Fibroblast of pulmonary artery (primary cell): ENCODE measurements around the gene GABARAPL1.

ENCODE experiments used
- DNase-seq: peaks from one replicate; pipeline ENCODE4 v3.0.0-alpha.2; 2010; ENCODE audit warnings: low read depth
- H3K4me3 ChIP-seq: replicated peaks from 2 replicates; pipeline ENCODE4 v1.5.1; 2011; ENCODE audit warnings: low read depth, mild to moderate bottlenecking, control low read depth, low read length, moderate library complexity
- TF ChIP-seq, protein P1 (sequence below): IDR thresholded peaks from 2 replicates; pipeline ENCODE4 v1.5.1; 2011; ENCODE audit warnings: mild to moderate bottlenecking, control low read depth, low read length, inconsistent platforms; ENCODE audit errors: missing control alignments

GABARAPL1 gene

DNA sequence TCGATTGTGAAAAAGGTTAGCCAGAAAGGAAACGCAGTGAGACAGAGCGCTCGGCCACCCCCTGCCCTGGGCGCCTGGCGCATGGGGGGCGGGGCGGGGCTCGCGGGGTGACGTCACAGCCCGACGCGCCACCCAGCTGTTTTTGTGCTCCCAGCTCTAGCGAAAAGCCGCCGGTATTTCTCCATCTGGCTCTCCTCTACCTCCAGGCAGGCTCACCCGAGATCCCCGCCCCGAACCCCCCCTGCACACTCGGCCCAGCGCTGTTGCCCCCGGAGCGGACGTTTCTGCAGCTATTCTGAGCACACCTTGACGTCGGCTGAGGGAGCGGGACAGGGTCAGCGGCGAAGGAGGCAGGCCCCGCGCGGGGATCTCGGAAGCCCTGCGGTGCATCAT lies at the start of gene GABARAPL1:
Gene GABARAPL1 (plus strand): TSS at position 139 of the 393 bp plus-strand sequence. CDS start 253 bp downstream, at position 392.
- TF ChIP-seq, protein P1, sequence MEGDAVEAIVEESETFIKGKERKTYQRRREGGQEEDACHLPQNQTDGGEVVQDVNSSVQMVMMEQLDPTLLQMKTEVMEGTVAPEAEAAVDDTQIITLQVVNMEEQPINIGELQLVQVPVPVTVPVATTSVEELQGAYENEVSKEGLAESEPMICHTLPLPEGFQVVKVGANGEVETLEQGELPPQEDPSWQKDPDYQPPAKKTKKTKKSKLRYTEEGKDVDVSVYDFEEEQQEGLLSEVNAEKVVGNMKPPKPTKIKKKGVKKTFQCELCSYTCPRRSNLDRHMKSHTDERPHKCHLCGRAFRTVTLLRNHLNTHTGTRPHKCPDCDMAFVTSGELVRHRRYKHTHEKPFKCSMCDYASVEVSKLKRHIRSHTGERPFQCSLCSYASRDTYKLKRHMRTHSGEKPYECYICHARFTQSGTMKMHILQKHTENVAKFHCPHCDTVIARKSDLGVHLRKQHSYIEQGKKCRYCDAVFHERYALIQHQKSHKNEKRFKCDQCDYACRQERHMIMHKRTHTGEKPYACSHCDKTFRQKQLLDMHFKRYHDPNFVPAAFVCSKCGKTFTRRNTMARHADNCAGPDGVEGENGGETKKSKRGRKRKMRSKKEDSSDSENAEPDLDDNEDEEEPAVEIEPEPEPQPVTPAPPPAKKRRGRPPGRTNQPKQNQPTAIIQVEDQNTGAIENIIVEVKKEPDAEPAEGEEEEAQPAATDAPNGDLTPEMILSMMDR = no peak
- peak; percentile 90 for DNase-seq
- H3K4me3 ChIP-seq = peak within 1 kb of the TSS; percentile 99

DNA sequence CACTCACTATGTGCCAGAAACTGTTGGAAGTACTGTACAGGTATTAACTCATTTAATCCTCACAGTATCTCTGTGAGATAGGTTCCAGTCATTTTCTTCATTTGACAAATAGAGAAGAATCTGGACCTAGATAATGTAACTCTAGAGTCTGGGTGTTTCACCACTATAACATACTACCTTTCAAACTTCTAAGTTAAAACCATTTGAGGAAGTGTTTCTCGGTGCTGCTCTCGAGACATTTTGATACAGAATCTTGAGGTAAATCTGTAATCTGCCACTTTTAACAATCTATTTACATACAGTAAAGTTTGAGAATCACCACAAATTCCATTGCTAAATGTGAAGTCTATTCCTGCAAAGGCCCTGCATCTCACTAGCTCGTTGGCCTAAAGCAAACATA lies 49.6 kb upstream of the GABARAPL1 start:
- DNase-seq = no peak
- no peak overlapping the region for H3K4me3 ChIP-seq
- TF ChIP-seq, protein P1 = no peak

DNA sequence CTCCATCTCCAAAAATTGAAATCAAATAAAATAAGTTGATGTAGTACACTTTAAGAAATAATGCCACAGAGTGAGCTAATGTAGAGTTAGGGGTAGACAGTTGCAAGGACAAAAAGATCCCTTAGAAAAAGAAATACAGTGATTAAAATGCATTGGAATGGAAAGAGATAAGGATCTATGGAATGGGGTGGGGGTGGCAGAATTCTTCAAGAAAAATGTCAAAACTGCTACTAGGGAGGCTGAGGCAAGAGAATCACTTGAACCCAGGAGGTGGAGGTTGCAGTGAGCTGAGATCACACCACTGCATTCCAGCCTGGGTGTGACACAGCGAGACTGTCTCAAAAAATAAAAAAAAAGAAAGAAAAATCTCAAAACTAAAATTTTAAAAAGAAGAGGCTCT lies 47.3 kb upstream of the GABARAPL1 start:
- DNase-seq = no peak
- TF ChIP-seq, protein P1 = no peak
- no peak overlapping the region for H3K4me3 ChIP-seq

DNA sequence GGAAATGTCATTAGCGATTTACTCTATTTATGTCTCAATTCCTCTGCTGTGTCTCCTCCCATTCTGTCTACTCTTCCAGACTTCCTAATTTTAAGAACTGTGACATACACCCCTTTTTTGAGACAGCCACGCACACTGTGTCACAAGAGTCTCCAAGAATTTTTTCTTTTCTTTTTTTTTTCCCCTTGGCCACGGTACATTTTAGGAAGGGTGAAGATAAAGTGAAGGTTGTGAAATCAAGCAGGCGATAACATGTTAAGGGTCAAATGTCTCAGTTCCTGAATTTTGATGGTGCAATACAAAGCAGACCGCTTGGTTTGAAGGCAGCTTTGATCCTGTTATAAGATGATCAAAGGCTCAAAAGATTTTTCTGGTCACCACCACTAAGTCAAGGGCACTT lies 45.1 kb upstream of the GABARAPL1 start:
- no peak overlapping the region for H3K4me3 ChIP-seq
- TF ChIP-seq, protein P1 = no peak
- peak; percentile 32 for DNase-seq

DNA sequence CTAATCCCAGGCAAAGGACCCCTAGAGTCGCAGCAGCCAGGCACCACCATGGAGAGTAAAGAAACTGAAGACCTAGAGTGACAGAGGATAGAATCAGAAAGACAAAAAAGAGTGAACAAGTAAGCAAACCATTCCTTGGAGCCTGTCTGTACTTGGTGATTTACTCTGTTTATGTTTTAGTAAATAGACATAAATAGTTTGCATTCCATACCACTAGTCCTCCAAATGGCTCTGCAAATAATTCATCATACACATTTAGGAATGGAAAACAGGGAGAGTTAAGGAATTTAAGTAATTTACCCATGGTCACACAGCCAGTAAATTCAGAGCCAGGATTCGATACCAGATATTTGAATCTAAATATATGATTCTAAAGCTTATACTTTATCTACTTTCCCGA lies 43.6 kb upstream of the GABARAPL1 start:
- DNase-seq = no peak
- TF ChIP-seq, protein P1 = no peak
- H3K4me3 ChIP-seq = no peak overlapping the region

DNA sequence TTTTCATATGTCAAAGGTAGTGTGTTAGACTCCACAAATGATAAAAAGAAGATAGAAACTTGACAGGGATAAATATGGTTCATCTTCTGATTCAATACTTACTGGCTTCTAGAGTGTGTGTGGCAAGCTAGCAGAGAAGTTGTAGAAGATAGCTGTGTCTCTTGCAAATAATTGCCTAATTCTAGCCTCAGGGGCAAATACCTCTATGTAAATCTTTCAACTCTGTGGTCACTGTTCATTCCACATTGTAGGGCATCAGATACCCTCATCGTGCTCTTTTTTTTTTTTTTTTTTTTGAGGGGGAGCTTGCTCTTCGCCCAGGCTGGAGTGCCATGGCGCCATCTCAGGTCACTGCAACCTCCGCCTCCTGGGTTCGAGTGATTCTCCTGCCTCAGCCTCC lies 42.5 kb upstream of the GABARAPL1 start:
- TF ChIP-seq, protein P1 = no peak
- DNase-seq = no peak
- H3K4me3 ChIP-seq = no peak overlapping the region

DNA sequence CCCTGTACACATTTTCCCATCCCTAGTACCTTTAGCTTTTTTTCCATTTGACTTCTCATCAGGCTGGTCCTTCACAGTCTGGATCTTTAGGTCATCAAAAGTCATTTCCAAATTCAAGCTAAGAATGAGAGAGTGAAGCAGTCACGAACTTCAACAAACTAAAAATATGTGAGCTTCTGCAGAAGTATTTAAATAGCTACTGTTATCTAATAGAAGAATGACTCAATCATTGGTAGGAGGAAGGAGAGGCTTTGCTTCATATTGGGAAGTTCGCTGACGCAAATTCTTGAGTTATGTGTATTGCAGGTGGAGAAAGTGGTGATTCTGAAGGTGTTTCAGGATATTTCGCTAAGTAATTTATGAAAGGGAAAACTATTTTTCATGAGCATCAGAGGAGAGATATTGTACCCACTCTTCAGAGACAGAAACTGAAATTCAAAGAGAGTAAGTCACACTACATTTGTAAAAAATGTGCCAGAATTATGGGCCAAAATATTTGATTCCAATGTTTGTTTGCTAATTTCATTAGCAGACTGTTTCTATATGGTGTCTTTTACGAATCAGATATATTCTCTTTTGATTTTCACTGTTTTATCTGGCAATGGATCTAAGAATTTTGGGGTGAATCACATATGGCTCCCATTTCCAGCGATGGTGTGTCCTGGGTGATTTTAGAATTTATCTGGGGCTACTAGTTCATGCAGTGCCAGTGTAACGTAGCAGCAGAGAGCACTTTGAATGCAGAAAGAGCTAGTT lies 40.5 kb upstream of the GABARAPL1 start, which contains the start of gene OLR1:
Gene OLR1 (minus strand): TSS at position 160 of the 756 bp plus-strand sequence. CDS start 55 bp downstream, at position 105.
- DNase-seq = peak; percentile 23
- H3K4me3 ChIP-seq = no peak within 1 kb of the TSS
- TF ChIP-seq, protein P1 = no peak
